OCI-LY7 (cell line): Measurements from ENCODE around the gene HMGB4. TPM values are rescaled to one million over a fixed set of nuclear protein-coding genes. Genes with fewer than 3 reads are reported as not detected.

Experiments used
- BruUV-seq: library from RNA; stranded (reverse); fragments of 400-500 nt; replicated peaks from 2 replicates; lab custom pipeline; 2021; lab: Mats Ljungman, UMichigan
- CTCF ChIA-PET: fragments of 300-600 bp; sonication (Branson Sonifier 250); formaldehyde crosslinking; loops from one replicate; lab custom pipeline; 2022; ENCODE audit warnings: antibody characterized with exemption; ENCODE audit not compliant: unreplicated experiment; lab: Charles Lee
- POLR2A ChIA-PET: fragments of 300-600 bp; sonication (Branson Sonifier 250); formaldehyde crosslinking; loops from one replicate; lab custom pipeline; 2022; ENCODE audit warnings: antibody characterized with exemption; lab: Charles Lee
- DNase-seq: peaks from one replicate; pipeline ENCODE4 v3.0.0-alpha.2; 2015; ENCODE audit warnings: low spot score
- H2AFZ ChIP-seq: fragments of 200-600 bp; sonication (generic), shearing (Covaris generic); 2 replicates; pipeline ENCODE4 v1.6.1; 2014; ENCODE audit warnings: mild to moderate bottlenecking, antibody characterized with exemption, low read length, moderate library complexity
- H3K27ac ChIP-seq: fragments of 200-600 bp; sonication (generic); 2 replicates; pipeline ENCODE4 v1.5.1; 2014; ENCODE audit warnings: mixed run types, low read depth, mild to moderate bottlenecking, moderate library complexity, low read length, inconsistent platforms; ENCODE audit not compliant: poor library complexity, severe bottlenecking
- H3K36me3 ChIP-seq: fragments of 200-600 bp; sonication (generic); 2 replicates; pipeline ENCODE4 v1.6.1; 2014; ENCODE audit warnings: mild to moderate bottlenecking, antibody characterized with exemption, low read length, moderate library complexity, mixed read lengths; ENCODE audit not compliant: insufficient read depth
- H3K4me1 ChIP-seq: fragments of 200-600 bp; sonication (generic); 2 replicates; pipeline ENCODE4 v1.5.1; 2014; ENCODE audit warnings: mild to moderate bottlenecking, low read length; ENCODE audit not compliant: insufficient read depth, poor library complexity, severe bottlenecking
- H3K4me2 ChIP-seq: fragments of 200-600 bp; sonication (generic); 2 replicates; pipeline ENCODE4 v1.6.1; 2014; ENCODE audit warnings: mild to moderate bottlenecking, low read length
- H3K4me3 ChIP-seq: fragments of 200-600 bp; sonication (generic); 2 replicates; pipeline ENCODE4 v1.5.1; 2014; ENCODE audit warnings: mild to moderate bottlenecking, low read depth, low read length; ENCODE audit not compliant: poor library complexity, severe bottlenecking
- H3K79me2 ChIP-seq: fragments of 200-600 bp; sonication (generic); 2 replicates; pipeline ENCODE4 v1.6.1; 2016; ENCODE audit warnings: low read depth, mild to moderate bottlenecking, low read length, moderate library complexity, mixed read lengths; ENCODE audit not compliant: insufficient read depth
- H3K9me2 ChIP-seq: fragments of 200-600 bp; sonication (generic); 2 replicates; pipeline ENCODE4 v1.6.1; 2016; ENCODE audit warnings: mild to moderate bottlenecking, low read length, mixed read lengths; ENCODE audit not compliant: insufficient read depth
- H3K9me3 ChIP-seq: fragments of 200-600 bp; sonication (generic); 2 replicates; pipeline ENCODE4 v1.6.1; 2014; ENCODE audit warnings: mild to moderate bottlenecking, mixed run types, low read length, mixed read lengths
- H4K20me1 ChIP-seq: fragments of 200-600 bp; sonication (generic); 2 replicates; pipeline ENCODE4 v1.6.1; 2014; ENCODE audit warnings: mild to moderate bottlenecking, antibody characterized with exemption, low read length, moderate library complexity, mixed read lengths; ENCODE audit not compliant: insufficient read depth
- EZH2phosphoT487 ChIP-seq: fragments of 200-600 bp; sonication (generic); IDR thresholded peaks from 2 replicates; pipeline ENCODE4 v1.6.1; 2018; ENCODE audit warnings: low read depth, borderline replicate concordance, mild to moderate bottlenecking, mixed run types, antibody characterized with exemption, low read length, moderate library complexity, mixed read lengths
- intact Hi-C: fragments of 100-400 bp; cut with micrococcal nuclease; formaldehyde crosslinking; loops from one replicate; pipeline ENCODE4 v1.10.0; 2022; ENCODE audit not compliant: unreplicated experiment
- total RNA-seq, 2 experiments: library from RNA; depleted of rRNA in 1 of 2; stranded (reverse); fragments of >200 nt in 1 of 2; shearing (Covaris generic) in 1 of 2; gene quantifications; 2 replicates each; pipeline ENCODE4 v1.2.3, GENCODE V29; 2014 to 2022
- TF ChIP-seq, protein P1 (sequence below): fragments of 200-600 bp; sonication (generic); conservative IDR thresholded peaks from 2 replicates; pipeline ENCODE4 v1.5.1; 2014; ENCODE audit warnings: mild to moderate bottlenecking, antibody characterized with exemption, low read length, moderate library complexity, mixed read lengths

Gene HMGB4
- total RNA-seq, 2 experiments from 2014 or later = not detected

GRCh38 chr1:33905241-33905640, 41.4 kb downstream of the HMGB4 start:
- Histone ChIP-seq H3K4me2 (no peak overlapping the region), H3K9me2 (no peaks in the 10 kb centered on the region), H3K4me1 (peaks cover 22% of the 10 kb centered on the region), H3K36me3 (no peaks in the 10 kb centered on the region), H3K9me3 (no peaks in the 10 kb centered on the region), H3K79me2 (no peaks in the 10 kb centered on the region), H4K20me1 (no peaks in the 10 kb centered on the region), H3K27ac (no peak overlapping the region), H3K4me3 (no peak overlapping the region), H2AFZ (no peak overlapping the region)
- ChIA-PET POLR2A (no interaction called here), CTCF (no interaction called here)
- TF ChIP-seq, protein P1, sequence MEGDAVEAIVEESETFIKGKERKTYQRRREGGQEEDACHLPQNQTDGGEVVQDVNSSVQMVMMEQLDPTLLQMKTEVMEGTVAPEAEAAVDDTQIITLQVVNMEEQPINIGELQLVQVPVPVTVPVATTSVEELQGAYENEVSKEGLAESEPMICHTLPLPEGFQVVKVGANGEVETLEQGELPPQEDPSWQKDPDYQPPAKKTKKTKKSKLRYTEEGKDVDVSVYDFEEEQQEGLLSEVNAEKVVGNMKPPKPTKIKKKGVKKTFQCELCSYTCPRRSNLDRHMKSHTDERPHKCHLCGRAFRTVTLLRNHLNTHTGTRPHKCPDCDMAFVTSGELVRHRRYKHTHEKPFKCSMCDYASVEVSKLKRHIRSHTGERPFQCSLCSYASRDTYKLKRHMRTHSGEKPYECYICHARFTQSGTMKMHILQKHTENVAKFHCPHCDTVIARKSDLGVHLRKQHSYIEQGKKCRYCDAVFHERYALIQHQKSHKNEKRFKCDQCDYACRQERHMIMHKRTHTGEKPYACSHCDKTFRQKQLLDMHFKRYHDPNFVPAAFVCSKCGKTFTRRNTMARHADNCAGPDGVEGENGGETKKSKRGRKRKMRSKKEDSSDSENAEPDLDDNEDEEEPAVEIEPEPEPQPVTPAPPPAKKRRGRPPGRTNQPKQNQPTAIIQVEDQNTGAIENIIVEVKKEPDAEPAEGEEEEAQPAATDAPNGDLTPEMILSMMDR = no peak
- no peak for TF ChIP-seq EZH2phosphoT487
- intact Hi-C loops = no loop called here
- no peak for DNase-seq
- BruUV-seq = no TSS peak

DNA sequence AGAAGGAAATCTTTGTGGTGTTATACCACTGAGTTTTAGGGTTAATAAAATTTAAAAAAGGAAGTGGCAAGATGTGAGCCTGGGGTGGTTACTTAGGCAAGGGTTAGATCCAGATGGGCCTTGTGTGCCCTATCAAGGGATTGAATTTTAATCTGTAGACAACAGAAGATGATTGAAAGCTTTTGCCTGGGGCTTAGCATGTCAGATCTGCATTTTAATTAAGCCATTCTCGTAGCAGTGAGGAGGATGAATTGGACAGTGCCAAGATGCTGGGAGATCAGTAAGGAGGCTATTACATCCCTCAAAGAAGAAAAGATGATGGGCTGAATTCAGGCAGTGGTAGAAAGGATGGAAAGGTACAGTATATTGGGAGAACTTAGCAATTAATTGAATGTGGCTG, 42.3 kb downstream of the HMGB4 start:
- TF ChIP-seq, protein P1 = no peak
- no peak for TF ChIP-seq EZH2phosphoT487
- POLR2A ChIA-PET = no interaction called here

DNA sequence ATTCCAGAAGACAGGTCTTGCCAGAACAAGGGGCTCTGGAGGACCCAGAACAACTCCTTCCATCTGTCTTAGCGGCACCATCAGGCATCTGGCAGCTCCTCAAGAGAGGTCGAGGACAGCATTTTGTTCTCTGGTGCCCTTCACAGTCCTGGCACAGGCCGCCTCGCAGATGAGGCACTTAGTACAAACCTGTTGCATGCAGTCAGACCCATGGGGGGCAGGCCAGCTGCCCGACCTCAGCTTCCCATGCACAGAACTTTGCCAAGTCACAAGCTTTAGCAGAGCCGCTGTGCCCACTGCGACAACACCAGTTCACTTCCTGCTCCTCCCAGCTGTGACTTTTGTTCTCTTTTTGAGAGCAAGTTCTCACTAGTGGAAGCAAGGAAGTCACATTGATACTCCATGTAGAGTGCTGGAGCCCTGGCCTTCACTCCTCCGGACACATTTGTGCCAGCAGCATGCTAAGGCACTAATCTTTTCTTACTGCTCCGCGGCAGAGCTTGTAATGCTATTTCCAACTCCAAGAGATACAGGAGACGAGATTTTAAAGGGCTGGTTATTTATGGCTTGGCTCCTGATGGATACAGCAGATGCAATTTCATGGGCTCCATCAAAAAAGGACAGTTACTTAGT, 44.6 kb downstream of the HMGB4 start:
- ChIA-PET CTCF (no interaction called here), POLR2A (no interaction called here)
- Histone ChIP-seq H3K9me3 (no peaks in the 10 kb centered on the region), H3K4me3 (no peak overlapping the region), H3K79me2 (no peaks in the 10 kb centered on the region), H3K4me1 (peaks cover 5% of the 10 kb centered on the region), H3K4me2 (no peak overlapping the region), H2AFZ (no peak overlapping the region), H3K36me3 (no peaks in the 10 kb centered on the region), H4K20me1 (no peaks in the 10 kb centered on the region), H3K9me2 (no peaks in the 10 kb centered on the region), H3K27ac (no peak overlapping the region)
- no peak for DNase-seq
- intact Hi-C loops = no loop called here
- BruUV-seq = no TSS peak
- no peak for TF ChIP-seq EZH2phosphoT487
- TF ChIP-seq, protein P1 = no peak

More for the DNA sequence above, 42.3 kb downstream of the HMGB4 start:
- H4K20me1 ChIP-seq = no peaks in the 10 kb centered on the region
- no peak overlapping the region for H2AFZ ChIP-seq
- peaks cover 22% of the 10 kb centered on the region for H3K4me1 ChIP-seq
- no peaks in the 10 kb centered on the region for H3K9me2 ChIP-seq
- CTCF ChIA-PET = no interaction called here
- H3K4me3 ChIP-seq = no peak overlapping the region
- H3K79me2 ChIP-seq = no peaks in the 10 kb centered on the region
- H3K27ac ChIP-seq = no peak overlapping the region
- H3K9me3 ChIP-seq = no peaks in the 10 kb centered on the region
- no peak overlapping the region for H3K4me2 ChIP-seq
- no peaks in the 10 kb centered on the region for H3K36me3 ChIP-seq
- BruUV-seq = no TSS peak
- no peak for DNase-seq
- intact Hi-C loops = no loop called here
